Activated CD4-positive, alpha-beta T cell treated with anti-CD3 and anti-CD28 coated beads for 36 hours (primary cell): ENCODE results near the gene TEX264. TPM values are rescaled to one million over a fixed set of nuclear protein-coding genes. Genes with fewer than 3 reads are reported as not detected.
"Not testable (repeated sequence)": the region's sequence is repeated elsewhere in the genome, so short reads cannot be mapped to it uniquely, and the experiment has no call there.

Experiments
- ATAC-seq: fragments of 200-7000 bp; cut with Tn5 transposase; one replicate; pipeline ENCODE4 v1.10.0; 2021; ENCODE audit warnings: mild to moderate bottlenecking, moderate library complexity
- CTCF ChIA-PET: fragments of 350-600 bp; sonication (Branson Sonifier 250); formaldehyde crosslinking; loops from one replicate; lab custom pipeline; 2021; ENCODE audit warnings: antibody characterized with exemption; lab: Charles Lee
- POLR2A ChIA-PET: fragments of 350-600 bp; sonication (Branson Sonifier 250); formaldehyde crosslinking; loops from one replicate; lab custom pipeline; 2021; ENCODE audit warnings: antibody characterized with exemption, inconsistent platforms; lab: Charles Lee
- DNase-seq: peaks from one replicate; pipeline ENCODE4 v3.0.0-alpha.2; 2020
- H3K27ac Mint-ChIP-seq: one replicate; pipeline ENCODE4 v1.8.0; 2021; ENCODE audit warnings: mixed read lengths
- H3K27me3 Mint-ChIP-seq: one replicate; pipeline ENCODE4 v1.8.0; 2021; ENCODE audit warnings: mixed read lengths
- H3K36me3 Mint-ChIP-seq: one replicate; pipeline ENCODE4 v1.8.0; 2021; ENCODE audit warnings: low read depth, mixed read lengths
- H3K4me1 Mint-ChIP-seq: one replicate; pipeline ENCODE4 v1.8.0; 2021; ENCODE audit warnings: mixed read lengths
- H3K4me3 Mint-ChIP-seq: one replicate; pipeline ENCODE4 v1.8.0; 2021; ENCODE audit warnings: mild to moderate bottlenecking, moderate library complexity, mixed read lengths
- H3K9me3 Mint-ChIP-seq: one replicate; pipeline ENCODE4 v1.8.0; 2021; ENCODE audit warnings: low read depth, mixed read lengths
- intact Hi-C, 2 experiments: fragments of 100-400 bp; cut with DNase I in 1 of 2; cut with micrococcal nuclease in 1 of 2; formaldehyde crosslinking; loops; one replicate each; pipeline versions ENCODE4 v1.14.2 to v1.15.1; 2022 to 2024; cut with DNase I, micrococcal nuclease
- total RNA-seq, 2 experiments: library from RNA; stranded (reverse); gene quantifications; one replicate each; pipeline ENCODE4 v1.2.3, GENCODE V29; 2021

The TEX264 gene
- 10 to 100 TPM; 35.3 to 37.4 TPM for total RNA-seq

GRCh38 chr3:51670823-51671733, at the start of gene TEX264:
TEX264 (plus strand) TSS chr3:51671252; CDS start chr3:51674305, 3,053 bp downstream.
- intact Hi-C loops: loop anchor here (1.0 to 10.0 kb wide), 12 partner anchors 11 to 1336 kb away; partner anchors contain the start of genes MANF (in 2 of the 2), DCAF1 (in 1 of the 2), MAPKAPK3 (in 1 of the 2) and PARP3 (in 1 of the 2)
- POLR2A ChIA-PET: interaction anchor here (1.2 to 1.9 kb wide), 5 partner anchors 11 to 172 kb away, joined by 4 to 11 read pairs (median 5); partner anchors contain the start of gene DCAF1
- CTCF ChIA-PET: interaction anchor here (0.6 to 10.0 kb wide), 16 partner anchors 10 to 1102 kb away, joined by 3 to 143 read pairs (median 4); partner anchors contain the start of genes DCAF1, HEMK1 and RAD54L2

GRCh38 chr3:51622413-51622812, 48.6 kb upstream of the TEX264 start:
- ChIA-PET CTCF (interaction anchor here (0.9 kb wide), 1 partner anchor 23 kb away, joined by 3 read pairs; no protein-coding TSS in a partner anchor), POLR2A (no interaction called here)
- no peaks in the 10 kb centered on the region for H3K9me3 Mint-ChIP-seq
- H3K4me1 Mint-ChIP-seq: peaks cover 17% of the 10 kb centered on the region
- H3K27ac Mint-ChIP-seq: no peak overlapping the region
- DNase-seq (no peak), ATAC-seq (no peak)
- H3K36me3 Mint-ChIP-seq: no peaks in the 10 kb centered on the region
- intact Hi-C loops: no loop called here
- H3K27me3 Mint-ChIP-seq: no peaks in the 10 kb centered on the region
- no peak overlapping the region for H3K4me3 Mint-ChIP-seq

More at GRCh38 chr3:51670823-51671733, at the start of gene TEX264:
- Mint-ChIP-seq H3K36me3 (peaks cover 10% of the 10 kb centered on the region), H3K27me3 (no peaks in the 10 kb centered on the region), H3K9me3 (no peaks in the 10 kb centered on the region), H3K4me3 (peak within 1 kb of the TSS; percentile 79), H3K27ac (peak within 1 kb of the TSS; percentile 74), H3K4me1 (peaks cover 56% of the 10 kb centered on the region)
- peak; percentile 94 for DNase-seq
- peak; percentile 66 for ATAC-seq

GRCh38 chr3:51622868-51623267, 48.2 kb upstream of the TEX264 start:
- Mint-ChIP-seq H3K27me3 (no peaks in the 10 kb centered on the region), H3K36me3 (no peaks in the 10 kb centered on the region), H3K4me1 (peaks cover 17% of the 10 kb centered on the region), H3K4me3 (no peak overlapping the region), H3K27ac (no peak overlapping the region), H3K9me3 (no peaks in the 10 kb centered on the region)
- CTCF ChIA-PET: no interaction called here
- DNase-seq (no peak), ATAC-seq (no peak)
- POLR2A ChIA-PET: no interaction called here
- intact Hi-C loops: no loop called here

GRCh38 chr3:51630513-51630912, 40.5 kb upstream of the TEX264 start:
- Mint-ChIP-seq H3K4me3 (no peak overlapping the region), H3K9me3 (no peaks in the 10 kb centered on the region), H3K36me3 (peaks cover 33% of the 10 kb centered on the region), H3K4me1 (no peaks in the 10 kb centered on the region), H3K27ac (no peak overlapping the region), H3K27me3 (no peaks in the 10 kb centered on the region)
- ATAC-seq (no peak), DNase-seq (no peak)
- ChIA-PET POLR2A (no interaction called here), CTCF (no interaction called here)
- intact Hi-C loops: no loop called here

- ChIA-PET POLR2A (no interaction called here), CTCF (interaction anchor here (0.6 kb wide), 1 partner anchor 786 kb away, joined by 3 read pairs; no protein-coding TSS in a partner anchor)
- no peaks in the 10 kb centered on the region for H3K4me1 Mint-ChIP-seq
- H3K36me3 Mint-ChIP-seq: peaks cover 38% of the 10 kb centered on the region
- H3K27ac Mint-ChIP-seq: no peak overlapping the region
- H3K4me3 Mint-ChIP-seq: no peak overlapping the region
- ATAC-seq (no peak), DNase-seq (no peak)
- H3K27me3 Mint-ChIP-seq: no peaks in the 10 kb centered on the region
- no peaks in the 10 kb centered on the region for H3K9me3 Mint-ChIP-seq
- intact Hi-C loops: no loop called here
Observed at GRCh38 chr3:51637144-51637940, 33.7 kb upstream of the TEX264 start.

- H3K36me3 Mint-ChIP-seq: peaks cover 41% of the 10 kb centered on the region
- H3K27ac Mint-ChIP-seq: no peak overlapping the region
- ChIA-PET POLR2A (no interaction called here), CTCF (interaction anchor here (0.6 kb wide), 1 partner anchor 785 kb away, joined by 3 read pairs; no protein-coding TSS in a partner anchor)
- no peaks in the 10 kb centered on the region for H3K27me3 Mint-ChIP-seq
- ATAC-seq (peak; percentile 83), DNase-seq (peak; percentile 55)
- no peaks in the 10 kb centered on the region for H3K9me3 Mint-ChIP-seq
- intact Hi-C loops: loop anchor here in 1 of 2 experiments (1.0 kb wide), 2 partner anchors 44 to 136 kb away; no protein-coding TSS in a partner anchor
- no peaks in the 10 kb centered on the region for H3K4me1 Mint-ChIP-seq
- no peak overlapping the region for H3K4me3 Mint-ChIP-seq
Observed at GRCh38 chr3:51637941-51638471, 33.0 kb upstream of the TEX264 start.

GRCh38 chr3:51642462-51642861, 28.6 kb upstream of the TEX264 start:
- intact Hi-C loops: loop anchor here (1.0 to 2.0 kb wide), 2 partner anchors 26 to 40 kb away; no protein-coding TSS in a partner anchor
- DNase-seq (no peak), ATAC-seq (no peak)
- ChIA-PET POLR2A (no interaction called here), CTCF (interaction anchor here (0.5 to 1.1 kb wide), 7 partner anchors 18 to 143 kb away, joined by 3 read pairs; partner anchors contain the start of gene DCAF1)
- Mint-ChIP-seq H3K36me3 (peaks cover 68% of the 10 kb centered on the region), H3K27me3 (no peaks in the 10 kb centered on the region), H3K27ac (no peak overlapping the region), H3K4me1 (no peaks in the 10 kb centered on the region), H3K4me3 (no peak overlapping the region), H3K9me3 (no peaks in the 10 kb centered on the region)

- peaks cover 85% of the 10 kb centered on the region for H3K36me3 Mint-ChIP-seq
- POLR2A ChIA-PET: interaction anchor here (0.6 kb wide), 1 partner anchor 116 kb away, joined by 4 read pairs; no protein-coding TSS in a partner anchor
Observed at GRCh38 chr3:51646091-51646490, 25.0 kb upstream of the TEX264 start.

GRCh38 chr3:51652103-51652502, 18.9 kb upstream of the TEX264 start:
- CTCF ChIA-PET, H3K27ac Mint-ChIP-seq, H3K27me3 Mint-ChIP-seq, H3K4me1 Mint-ChIP-seq, intact Hi-C loops, H3K9me3 Mint-ChIP-seq, H3K4me3 Mint-ChIP-seq, ATAC-seq, DNase-seq, POLR2A ChIA-PET: not testable (repeated sequence)
- peaks cover 66% of the 10 kb centered on the region for H3K36me3 Mint-ChIP-seq

More at GRCh38 chr3:51646091-51646490, 25.0 kb upstream of the TEX264 start:
- Mint-ChIP-seq H3K4me1 (no peaks in the 10 kb centered on the region), H3K27me3 (no peaks in the 10 kb centered on the region), H3K4me3 (no peak overlapping the region), H3K27ac (no peak overlapping the region), H3K9me3 (no peaks in the 10 kb centered on the region)
- ATAC-seq (no peak), DNase-seq (no peak)
- CTCF ChIA-PET: interaction anchor here (0.5 to 0.8 kb wide), 4 partner anchors 13 to 1023 kb away, joined by 3 read pairs; no protein-coding TSS in a partner anchor
- intact Hi-C loops: no loop called here

GRCh38 chr3:51653409-51653808, 17.6 kb upstream of the TEX264 start:
- CTCF ChIA-PET, POLR2A ChIA-PET, H3K4me1 Mint-ChIP-seq, intact Hi-C loops, ATAC-seq, H3K9me3 Mint-ChIP-seq, H3K27me3 Mint-ChIP-seq, DNase-seq, H3K27ac Mint-ChIP-seq, H3K4me3 Mint-ChIP-seq: not testable (repeated sequence)
- peaks cover 61% of the 10 kb centered on the region for H3K36me3 Mint-ChIP-seq
